ENCODE measurements around the gene MAGI1.

MAGI1 gene

GRCh38 chr3:65746848-65747247 is 291.9 kb downstream of the MAGI1 start:
- intact Hi-C loops (cut with micrococcal nuclease) = no loop called here
- H3K4me3 Mint-ChIP-seq = no peak overlapping the region

GRCh38 chr3:65745306-65745705 is 293.4 kb downstream of the MAGI1 start:
- no peaks in the 10 kb centered on the region for H3K36me3 Mint-ChIP-seq (ENCODE audit: low read depth)
- no peak overlapping the region for H3K27ac Mint-ChIP-seq
- H3K27me3 Mint-ChIP-seq = no peaks in the 10 kb centered on the region
- intact Hi-C loops (cut with micrococcal nuclease) = no loop called here
- no peaks in the 10 kb centered on the region for H3K9me3 Mint-ChIP-seq
- no peak overlapping the region for H3K4me3 Mint-ChIP-seq
- H3K4me1 Mint-ChIP-seq (ENCODE audit: low read depth) = no peaks in the 10 kb centered on the region

More at GRCh38 chr3:65746848-65747247, 291.9 kb downstream of the MAGI1 start:
- Mint-ChIP-seq H3K27ac (no peak overlapping the region), H3K36me3 (ENCODE audit: low read depth) (no peaks in the 10 kb centered on the region), H3K9me3 (no peaks in the 10 kb centered on the region), H3K4me1 (ENCODE audit: low read depth) (no peaks in the 10 kb centered on the region), H3K27me3 (no peaks in the 10 kb centered on the region)

- Mint-ChIP-seq H3K4me3 (no peak overlapping the region), H3K27ac (no peak overlapping the region), H3K9me3 (peaks cover under 1% of the 10 kb centered on the region), H3K4me1 (ENCODE audit: low read depth) (no peaks in the 10 kb centered on the region), H3K36me3 (ENCODE audit: low read depth) (no peaks in the 10 kb centered on the region), H3K27me3 (no peaks in the 10 kb centered on the region)
- intact Hi-C loops (cut with micrococcal nuclease) = no loop called here
Observed at GRCh38 chr3:65742914-65743313, 295.8 kb downstream of the MAGI1 start.

- Mint-ChIP-seq H3K4me1 (ENCODE audit: low read depth) (no peaks in the 10 kb centered on the region), H3K27ac (no peak overlapping the region), H3K27me3 (no peaks in the 10 kb centered on the region), H3K9me3 (peaks cover 5% of the 10 kb centered on the region), H3K36me3 (ENCODE audit: low read depth) (no peaks in the 10 kb centered on the region), H3K4me3 (no peak overlapping the region)
- intact Hi-C loops (cut with micrococcal nuclease) = no loop called here
Observed at GRCh38 chr3:65741540-65741939, 297.2 kb downstream of the MAGI1 start.

- intact Hi-C loops (cut with micrococcal nuclease) = no loop called here
- H3K4me3 Mint-ChIP-seq = no peak overlapping the region
- H3K36me3 Mint-ChIP-seq (ENCODE audit: low read depth) = no peaks in the 10 kb centered on the region
- no peak overlapping the region for H3K27ac Mint-ChIP-seq
- H3K4me1 Mint-ChIP-seq (ENCODE audit: low read depth) = no peaks in the 10 kb centered on the region
- H3K9me3 Mint-ChIP-seq = peaks cover 5% of the 10 kb centered on the region
- no peaks in the 10 kb centered on the region for H3K27me3 Mint-ChIP-seq
Observed at GRCh38 chr3:65739901-65740541, 298.7 kb downstream of the MAGI1 start.

- H3K36me3 Mint-ChIP-seq (ENCODE audit: low read depth) = no peaks in the 10 kb centered on the region
- intact Hi-C loops (cut with micrococcal nuclease) = loop anchor here (5.0 kb wide), 1 partner anchor 1202 kb away; no protein-coding TSS in a partner anchor
- H3K4me3 Mint-ChIP-seq = no peak overlapping the region
- H3K27me3 Mint-ChIP-seq = no peaks in the 10 kb centered on the region
- peaks cover 5% of the 10 kb centered on the region for H3K9me3 Mint-ChIP-seq
- no peak overlapping the region for H3K27ac Mint-ChIP-seq
- H3K4me1 Mint-ChIP-seq (ENCODE audit: low read depth) = no peaks in the 10 kb centered on the region
Observed at GRCh38 chr3:65734792-65735191, 303.9 kb downstream of the MAGI1 start.

GRCh38 chr3:65734382-65734781 is 304.3 kb downstream of the MAGI1 start:
- Mint-ChIP-seq H3K4me1 (ENCODE audit: low read depth) (no peaks in the 10 kb centered on the region), H3K9me3 (peaks cover 5% of the 10 kb centered on the region)

GRCh38 chr3:65733459-65733858 is 305.3 kb downstream of the MAGI1 start:
- H3K27ac Mint-ChIP-seq = no peak overlapping the region
- intact Hi-C loops (cut with micrococcal nuclease) = loop anchor here (5.0 kb wide), 1 partner anchor 1201 kb away; no protein-coding TSS in a partner anchor
- H3K9me3 Mint-ChIP-seq = peaks cover 5% of the 10 kb centered on the region

More at GRCh38 chr3:65734382-65734781, 304.3 kb downstream of the MAGI1 start:
- Mint-ChIP-seq H3K27ac (no peak overlapping the region), H3K4me3 (no peak overlapping the region), H3K36me3 (ENCODE audit: low read depth) (no peaks in the 10 kb centered on the region), H3K27me3 (no peaks in the 10 kb centered on the region)
- intact Hi-C loops (cut with micrococcal nuclease) = loop anchor here (5.0 kb wide), 1 partner anchor 1202 kb away; no protein-coding TSS in a partner anchor

GRCh38 chr3:65732051-65732935 is 306.4 kb downstream of the MAGI1 start:
- Mint-ChIP-seq H3K4me3 (no peak overlapping the region), H3K36me3 (ENCODE audit: low read depth) (no peaks in the 10 kb centered on the region), H3K27ac (no peak overlapping the region), H3K9me3 (no peaks in the 10 kb centered on the region), H3K27me3 (no peaks in the 10 kb centered on the region), H3K4me1 (ENCODE audit: low read depth) (no peaks in the 10 kb centered on the region)
- intact Hi-C loops (cut with micrococcal nuclease) = loop anchor here (5.0 kb wide), 1 partner anchor 1200 kb away; no protein-coding TSS in a partner anchor

More at GRCh38 chr3:65733459-65733858, 305.3 kb downstream of the MAGI1 start:
- Mint-ChIP-seq H3K36me3 (ENCODE audit: low read depth) (no peaks in the 10 kb centered on the region), H3K27me3 (no peaks in the 10 kb centered on the region), H3K4me1 (ENCODE audit: low read depth) (no peaks in the 10 kb centered on the region), H3K4me3 (no peak overlapping the region)

GRCh38 chr3:65730449-65730848 is 308.3 kb downstream of the MAGI1 start:
- intact Hi-C loops (cut with micrococcal nuclease) = loop anchor here (5.0 kb wide), 1 partner anchor 1198 kb away; no protein-coding TSS in a partner anchor
- Mint-ChIP-seq H3K27ac (no peak overlapping the region), H3K4me3 (no peak overlapping the region), H3K9me3 (no peaks in the 10 kb centered on the region), H3K4me1 (ENCODE audit: low read depth) (no peaks in the 10 kb centered on the region), H3K27me3 (no peaks in the 10 kb centered on the region), H3K36me3 (ENCODE audit: low read depth) (no peaks in the 10 kb centered on the region)

- intact Hi-C loops (cut with micrococcal nuclease) = loop anchor here (5.0 kb wide), 1 partner anchor 1198 kb away; no protein-coding TSS in a partner anchor
- H3K4me3 Mint-ChIP-seq = no peak overlapping the region
- no peaks in the 10 kb centered on the region for H3K27me3 Mint-ChIP-seq
- H3K27ac Mint-ChIP-seq = no peak overlapping the region
- H3K36me3 Mint-ChIP-seq (ENCODE audit: low read depth) = no peaks in the 10 kb centered on the region
- H3K9me3 Mint-ChIP-seq = no peaks in the 10 kb centered on the region
- H3K4me1 Mint-ChIP-seq (ENCODE audit: low read depth) = no peaks in the 10 kb centered on the region
Observed at GRCh38 chr3:65729973-65730372, 308.7 kb downstream of the MAGI1 start.

GRCh38 chr3:65729555-65729954 is 309.2 kb downstream of the MAGI1 start:
- Mint-ChIP-seq H3K4me1 (ENCODE audit: low read depth) (no peaks in the 10 kb centered on the region), H3K27me3 (no peaks in the 10 kb centered on the region), H3K27ac (no peak overlapping the region), H3K36me3 (ENCODE audit: low read depth) (no peaks in the 10 kb centered on the region), H3K9me3 (no peaks in the 10 kb centered on the region), H3K4me3 (no peak overlapping the region)
- intact Hi-C loops (cut with micrococcal nuclease) = no loop called here

- Mint-ChIP-seq H3K4me3 (no peak overlapping the region), H3K4me1 (ENCODE audit: low read depth) (no peaks in the 10 kb centered on the region), H3K27me3 (no peaks in the 10 kb centered on the region), H3K27ac (no peak overlapping the region), H3K9me3 (no peaks in the 10 kb centered on the region), H3K36me3 (ENCODE audit: low read depth) (no peaks in the 10 kb centered on the region)
- intact Hi-C loops (cut with micrococcal nuclease) = no loop called here
Observed at GRCh38 chr3:65728138-65728537, 310.6 kb downstream of the MAGI1 start.

- Mint-ChIP-seq H3K27ac (no peak overlapping the region), H3K4me3 (no peak overlapping the region), H3K9me3 (no peaks in the 10 kb centered on the region), H3K4me1 (ENCODE audit: low read depth) (no peaks in the 10 kb centered on the region), H3K27me3 (no peaks in the 10 kb centered on the region), H3K36me3 (ENCODE audit: low read depth) (no peaks in the 10 kb centered on the region)
- intact Hi-C loops (cut with micrococcal nuclease) = no loop called here
Observed at GRCh38 chr3:65723985-65724384, 314.7 kb downstream of the MAGI1 start.
